Stomach (tissue), 4 donors: ENCODE results near the gene COPG2.

Experiments
- CTCF ChIP-seq, 7 experiments: fragments of 450-650 bp in 4 of 7; fragments of 200-600 bp in 3 of 7; sonication (generic) in 3 of 7; IDR thresholded peaks; one replicate each; pipeline ENCODE4 v1.5.1; 2016 to 2019; ENCODE audit warnings: antibody characterized with exemption in 7 of 7, control low read depth in 2 of 7, mild to moderate bottlenecking in 1 of 7
- POLR2A ChIP-seq, 4 donors: fragments of 450-650 bp; IDR thresholded peaks; one replicate each; pipeline ENCODE4 v1.6.1; 2016; ENCODE audit warnings: antibody characterized with exemption in 4 of 4, control low read depth in 2 of 4, mild to moderate bottlenecking in 1 of 4, moderate library complexity in 1 of 4

- TF ChIP-seq POLR2A (IDR thresholded peaks at IDR 0.05), result no peak
- TF ChIP-seq CTCF (IDR thresholded peaks at IDR 0.05), result no peak
Measured at GRCh38 chr7:130593033-130593432, 75.5 kb downstream of the COPG2 start.
